ENCODE data around the gene RAB3A. TPM values are rescaled to one million over a fixed set of nuclear protein-coding genes. Genes with fewer than 3 reads are reported as not detected.

RAB3A gene
- polyA plus RNA-seq (2013, experiment 1 of 2), result 6.0 TPM
- polyA plus RNA-seq (2013, experiment 2 of 2), result 6.0 TPM

- WGBS, 2 experiments (ENCODE audit: insufficient coverage in 2 of 2), result 0% methylated on average over 49 of the region's 50 CpGs
- H3K27ac ChIP-seq (ENCODE audit: low read depth, low read length, severe bottlenecking), result peak within 1 kb of the TSS; percentile 92
- no peaks in the 10 kb centered on the region for H3K36me3 ChIP-seq (ENCODE audit: control insufficient read depth, insufficient read depth, low read length)
- H3K4me1 ChIP-seq (ENCODE audit: control insufficient read depth, insufficient read depth, low read length, poor library complexity, severe bottlenecking), result peaks cover 13% of the 10 kb centered on the region
- H3K9me3 ChIP-seq (ENCODE audit: control insufficient read depth, low read length), result no peaks in the 10 kb centered on the region
- peak within 1 kb of the TSS; percentile 56 for H3K4me3 ChIP-seq (ENCODE audit: extremely low read depth, insufficient read depth, low read length, poor library complexity, severe bottlenecking)
Measured at GRCh38 chr19:18203863-18204393, at the start of gene RAB3A. TSS of gene RAB3A (minus strand) at chr19:18204042. CDS start at chr19:18202740, 1,302 bp downstream.

- no peak overlapping the region for H3K4me3 ChIP-seq (ENCODE audit: extremely low read depth, insufficient read depth, low read length, poor library complexity, severe bottlenecking)
- H3K27ac ChIP-seq (ENCODE audit: low read depth, low read length, severe bottlenecking), result no peak overlapping the region
- H3K4me1 ChIP-seq (ENCODE audit: control insufficient read depth, insufficient read depth, low read length, poor library complexity, severe bottlenecking), result no peaks in the 10 kb centered on the region
- no peaks in the 10 kb centered on the region for H3K9me3 ChIP-seq (ENCODE audit: control insufficient read depth, low read length)
- no peaks in the 10 kb centered on the region for H3K36me3 ChIP-seq (ENCODE audit: control insufficient read depth, insufficient read depth, low read length)
- 100% methylated on average over 1 to 2 of the region's 4 CpGs for WGBS, 2 experiments (ENCODE audit: insufficient coverage in 2 of 2)
Measured at GRCh38 chr19:18253130-18253529, 49.3 kb upstream of the RAB3A start.

GRCh38 chr19:18252370-18252717 lies 48.5 kb upstream of the RAB3A start:
- H3K4me1 ChIP-seq (ENCODE audit: control insufficient read depth, insufficient read depth, low read length, poor library complexity, severe bottlenecking), result no peaks in the 10 kb centered on the region
- H3K27ac ChIP-seq (ENCODE audit: low read depth, low read length, severe bottlenecking), result no peak overlapping the region
- WGBS, 2 experiments (ENCODE audit: insufficient coverage in 2 of 2), result 68 to 76% methylated on average over 5 to 7 of the region's 7 CpGs
- no peaks in the 10 kb centered on the region for H3K9me3 ChIP-seq (ENCODE audit: control insufficient read depth, low read length)
- H3K36me3 ChIP-seq (ENCODE audit: control insufficient read depth, insufficient read depth, low read length), result no peaks in the 10 kb centered on the region
- H3K4me3 ChIP-seq (ENCODE audit: extremely low read depth, insufficient read depth, low read length, poor library complexity, severe bottlenecking), result no peak overlapping the region

- Histone ChIP-seq H3K27ac (ENCODE audit: low read depth, low read length, severe bottlenecking) (no peak overlapping the region), H3K36me3 (ENCODE audit: control insufficient read depth, insufficient read depth, low read length) (no peaks in the 10 kb centered on the region), H3K4me3 (ENCODE audit: extremely low read depth, insufficient read depth, low read length, poor library complexity, severe bottlenecking) (no peak overlapping the region), H3K9me3 (ENCODE audit: control insufficient read depth, low read length) (no peaks in the 10 kb centered on the region), H3K4me1 (ENCODE audit: control insufficient read depth, insufficient read depth, low read length, poor library complexity, severe bottlenecking) (no peaks in the 10 kb centered on the region)
- WGBS, 2 experiments (ENCODE audit: insufficient coverage in 2 of 2), result 14 to 30% methylated on average over 12 to 14 of the region's 23 CpGs
Measured at GRCh38 chr19:18251587-18252369, 47.9 kb upstream of the RAB3A start.

GRCh38 chr19:18249834-18250233 lies 46.0 kb upstream of the RAB3A start:
- Histone ChIP-seq H3K4me1 (ENCODE audit: control insufficient read depth, insufficient read depth, low read length, poor library complexity, severe bottlenecking) (no peaks in the 10 kb centered on the region), H3K9me3 (ENCODE audit: control insufficient read depth, low read length) (no peaks in the 10 kb centered on the region), H3K27ac (ENCODE audit: low read depth, low read length, severe bottlenecking) (no peak overlapping the region), H3K36me3 (ENCODE audit: control insufficient read depth, insufficient read depth, low read length) (no peaks in the 10 kb centered on the region), H3K4me3 (ENCODE audit: extremely low read depth, insufficient read depth, low read length, poor library complexity, severe bottlenecking) (no peak overlapping the region)
- WGBS, 2 experiments (ENCODE audit: insufficient coverage in 2 of 2), result 89 to 100% methylated on average over 1 to 2 of the region's 5 CpGs

GRCh38 chr19:18245297-18245696 lies 41.5 kb upstream of the RAB3A start:
- Histone ChIP-seq H3K27ac (ENCODE audit: low read depth, low read length, severe bottlenecking) (no peak overlapping the region), H3K36me3 (ENCODE audit: control insufficient read depth, insufficient read depth, low read length) (no peaks in the 10 kb centered on the region), H3K9me3 (ENCODE audit: control insufficient read depth, low read length) (no peaks in the 10 kb centered on the region), H3K4me3 (ENCODE audit: extremely low read depth, insufficient read depth, low read length, poor library complexity, severe bottlenecking) (no peak overlapping the region), H3K4me1 (ENCODE audit: control insufficient read depth, insufficient read depth, low read length, poor library complexity, severe bottlenecking) (no peaks in the 10 kb centered on the region)
- WGBS, 2 experiments (ENCODE audit: insufficient coverage in 2 of 2), result 62 to 70% methylated on average over 6 to 7 of the region's 7 CpGs

GRCh38 chr19:18239303-18239702 lies 35.5 kb upstream of the RAB3A start:
- no peak overlapping the region for H3K27ac ChIP-seq (ENCODE audit: low read depth, low read length, severe bottlenecking)
- WGBS, 2 experiments (ENCODE audit: insufficient coverage in 2 of 2), result 39 to 40% methylated on average over 11 to 12 of the region's 12 CpGs
- H3K9me3 ChIP-seq (ENCODE audit: control insufficient read depth, low read length), result no peaks in the 10 kb centered on the region
- H3K4me1 ChIP-seq (ENCODE audit: control insufficient read depth, insufficient read depth, low read length, poor library complexity, severe bottlenecking), result no peaks in the 10 kb centered on the region
- no peak overlapping the region for H3K4me3 ChIP-seq (ENCODE audit: extremely low read depth, insufficient read depth, low read length, poor library complexity, severe bottlenecking)
- H3K36me3 ChIP-seq (ENCODE audit: control insufficient read depth, insufficient read depth, low read length), result no peaks in the 10 kb centered on the region

GRCh38 chr19:18234194-18234593 lies 30.4 kb upstream of the RAB3A start:
- WGBS, 2 experiments (ENCODE audit: insufficient coverage in 2 of 2), result 27 to 49% methylated on average over 3 of the region's 6 CpGs
- H3K27ac ChIP-seq (ENCODE audit: low read depth, low read length, severe bottlenecking), result no peak overlapping the region
- no peak overlapping the region for H3K4me3 ChIP-seq (ENCODE audit: extremely low read depth, insufficient read depth, low read length, poor library complexity, severe bottlenecking)
- no peaks in the 10 kb centered on the region for H3K9me3 ChIP-seq (ENCODE audit: control insufficient read depth, low read length)
- H3K36me3 ChIP-seq (ENCODE audit: control insufficient read depth, insufficient read depth, low read length), result no peaks in the 10 kb centered on the region
- peaks cover 8% of the 10 kb centered on the region for H3K4me1 ChIP-seq (ENCODE audit: control insufficient read depth, insufficient read depth, low read length, poor library complexity, severe bottlenecking)

GRCh38 chr19:18233224-18233825 lies 29.5 kb upstream of the RAB3A start:
- H3K9me3 ChIP-seq (ENCODE audit: control insufficient read depth, low read length), result no peaks in the 10 kb centered on the region
- peaks cover 8% of the 10 kb centered on the region for H3K4me1 ChIP-seq (ENCODE audit: control insufficient read depth, insufficient read depth, low read length, poor library complexity, severe bottlenecking)
- H3K36me3 ChIP-seq (ENCODE audit: control insufficient read depth, insufficient read depth, low read length), result no peaks in the 10 kb centered on the region
- 15 to 18% methylated on average over 25 to 27 of the region's 37 CpGs for WGBS, 2 experiments (ENCODE audit: insufficient coverage in 2 of 2)
- H3K4me3 ChIP-seq (ENCODE audit: extremely low read depth, insufficient read depth, low read length, poor library complexity, severe bottlenecking), result peak overlapping the region; percentile 23
- H3K27ac ChIP-seq (ENCODE audit: low read depth, low read length, severe bottlenecking), result peak overlapping the region; percentile 29

GRCh38 chr19:18232540-18233223 lies 28.8 kb upstream of the RAB3A start:
- WGBS, 2 experiments (ENCODE audit: insufficient coverage in 2 of 2), result 3 to 4% methylated on average over 32 to 36 of the region's 46 CpGs
- H3K4me3 ChIP-seq (ENCODE audit: extremely low read depth, insufficient read depth, low read length, poor library complexity, severe bottlenecking), result peak overlapping the region; percentile 23
- peak overlapping the region; percentile 29 for H3K27ac ChIP-seq (ENCODE audit: low read depth, low read length, severe bottlenecking)
- H3K9me3 ChIP-seq (ENCODE audit: control insufficient read depth, low read length), result no peaks in the 10 kb centered on the region
- no peaks in the 10 kb centered on the region for H3K36me3 ChIP-seq (ENCODE audit: control insufficient read depth, insufficient read depth, low read length)
- peaks cover 8% of the 10 kb centered on the region for H3K4me1 ChIP-seq (ENCODE audit: control insufficient read depth, insufficient read depth, low read length, poor library complexity, severe bottlenecking)

Data from mesodermal cell (in vitro differentiated cells).